ENCODE results near the gene PHLDA3.

Gene PHLDA3

GRCh38 chr1:201427963-201428362 lies 41.0 kb downstream of the PHLDA3 start:
- no peak for TF ChIP-seq CTCF (IDR thresholded peaks at IDR 0.05; ENCODE audit: low read depth, low read length)
- Histone ChIP-seq H3K4me3 (ENCODE audit: low read depth, low read length) (no peak overlapping the region), H3K9me3 (no peaks in the 10 kb centered on the region), H3K36me3 (no peaks in the 10 kb centered on the region), H3K27me3 (no peaks in the 10 kb centered on the region), H3K4me1 (no peaks in the 10 kb centered on the region)
- no peak for DNase-seq

- Histone ChIP-seq H3K4me3 (ENCODE audit: low read depth, low read length) (no peak overlapping the region), H3K36me3 (no peaks in the 10 kb centered on the region), H3K4me1 (no peaks in the 10 kb centered on the region; the same call in 1 of the 2 replicates), H3K9me3 (no peaks in the 10 kb centered on the region), H3K27me3 (no peaks in the 10 kb centered on the region)
- TF ChIP-seq CTCF (IDR thresholded peaks at IDR 0.05; ENCODE audit: low read depth, low read length), result no peak
- DNase-seq, result no peak
Measured at GRCh38 chr1:201426479-201427310, 42.3 kb downstream of the PHLDA3 start.

GRCh38 chr1:201424146-201424545 lies 44.8 kb downstream of the PHLDA3 start:
- H3K4me3 ChIP-seq (ENCODE audit: low read depth, low read length), result no peak overlapping the region

GRCh38 chr1:201423655-201424054 lies 45.3 kb downstream of the PHLDA3 start:
- Histone ChIP-seq H3K27me3 (no peaks in the 10 kb centered on the region), H3K9me3 (no peaks in the 10 kb centered on the region), H3K4me3 (ENCODE audit: low read depth, low read length) (no peak overlapping the region), H3K36me3 (no peaks in the 10 kb centered on the region), H3K4me1 (no peaks in the 10 kb centered on the region; the same call in 1 of the 2 replicates)
- DNase-seq, result no peak
- TF ChIP-seq CTCF (IDR thresholded peaks at IDR 0.05; ENCODE audit: low read depth, low read length), result no peak

More at GRCh38 chr1:201424146-201424545, 44.8 kb downstream of the PHLDA3 start:
- H3K27me3 ChIP-seq, result no peaks in the 10 kb centered on the region
- H3K36me3 ChIP-seq, result no peaks in the 10 kb centered on the region
- TF ChIP-seq CTCF (IDR thresholded peaks at IDR 0.05; ENCODE audit: low read depth, low read length), result no peak
- no peaks in the 10 kb centered on the region; the same call in 1 of the 2 replicates for H3K4me1 ChIP-seq
- no peak for DNase-seq
- no peaks in the 10 kb centered on the region for H3K9me3 ChIP-seq

GRCh38 chr1:201422436-201423030 lies 46.5 kb downstream of the PHLDA3 start:
- TF ChIP-seq CTCF (IDR thresholded peaks at IDR 0.05; ENCODE audit: low read depth, low read length), result no peak
- H3K27me3 ChIP-seq, result no peaks in the 10 kb centered on the region
- peak; percentile 39 for DNase-seq
- no peaks in the 10 kb centered on the region; the same call in 1 of the 2 replicates for H3K4me1 ChIP-seq
- no peaks in the 10 kb centered on the region for H3K9me3 ChIP-seq
- no peak overlapping the region for H3K4me3 ChIP-seq (ENCODE audit: low read depth, low read length)
- no peaks in the 10 kb centered on the region for H3K36me3 ChIP-seq

- TF ChIP-seq CTCF (IDR thresholded peaks at IDR 0.05; ENCODE audit: low read depth, low read length), result no peak
- Histone ChIP-seq H3K9me3 (no peaks in the 10 kb centered on the region), H3K4me1 (no peaks in the 10 kb centered on the region; the same call in 1 of the 2 replicates), H3K36me3 (no peaks in the 10 kb centered on the region), H3K4me3 (ENCODE audit: low read depth, low read length) (no peak overlapping the region), H3K27me3 (no peaks in the 10 kb centered on the region)
- DNase-seq, result no peak
Measured at GRCh38 chr1:201422026-201422425, 47.0 kb downstream of the PHLDA3 start.

Data from BE2C (cell line).